Right forelimb (tissue), 1 donor: ENCODE data around the gene PDE4D.
"Not testable (repeated sequence)": the region's sequence is repeated elsewhere in the genome, so short reads cannot be mapped to it uniquely, and the experiment has no call there.

ENCODE experiments used
- DNase-seq: peaks from one replicate; pipeline ENCODE4 v3.0.0-alpha.2; 2018

The PDE4D gene

GRCh38 chr5:59575648-59576445 lies 317.7 kb downstream of the PDE4D start:
- DNase-seq: no peak

DNA sequence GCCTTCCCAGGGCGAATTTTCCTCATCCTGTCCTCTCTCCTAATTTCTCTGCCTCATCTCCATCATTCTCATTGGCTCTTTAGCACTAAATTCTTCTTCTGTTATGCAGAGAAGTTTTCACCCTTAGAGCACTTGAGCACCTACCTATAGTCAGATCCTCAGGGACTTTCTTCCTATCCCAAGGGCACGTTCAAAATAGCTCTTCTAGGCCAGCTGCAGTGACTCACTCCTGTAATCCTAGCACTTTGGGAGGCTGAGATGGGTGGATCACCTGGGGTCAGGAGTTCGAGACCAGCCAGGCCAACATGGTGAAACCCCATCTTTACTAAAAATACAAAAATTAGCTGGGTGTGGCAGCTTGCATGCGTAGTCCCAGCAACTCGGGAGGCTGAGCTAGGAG lies 320.0 kb downstream of the PDE4D start:
- not testable (repeated sequence) for DNase-seq

DNA sequence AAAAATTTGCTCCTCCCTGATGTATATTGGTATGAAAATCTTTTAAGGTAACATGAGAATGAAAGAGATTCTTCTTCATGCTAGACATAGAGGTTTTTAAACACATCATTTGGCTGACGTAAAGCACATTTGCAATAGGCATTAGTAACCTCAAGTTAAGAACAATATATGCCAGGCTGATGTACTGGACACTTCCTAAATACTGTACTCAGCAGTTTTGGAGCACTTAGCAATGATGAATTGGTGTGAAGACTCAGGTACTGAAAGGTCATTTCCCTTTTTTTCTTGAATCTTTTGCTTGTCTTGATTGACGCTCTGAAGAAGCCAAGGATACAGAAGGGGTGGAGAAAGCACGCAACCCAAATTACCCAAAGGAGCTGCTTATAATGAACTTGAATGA lies 322.5 kb downstream of the PDE4D start:
- no peak for DNase-seq

GRCh38 chr5:59569608-59570334 lies 323.8 kb downstream of the PDE4D start:
- DNase-seq: no peak

- DNase-seq: no peak
Measured at GRCh38 chr5:59569158-59569557, 324.4 kb downstream of the PDE4D start.

DNA sequence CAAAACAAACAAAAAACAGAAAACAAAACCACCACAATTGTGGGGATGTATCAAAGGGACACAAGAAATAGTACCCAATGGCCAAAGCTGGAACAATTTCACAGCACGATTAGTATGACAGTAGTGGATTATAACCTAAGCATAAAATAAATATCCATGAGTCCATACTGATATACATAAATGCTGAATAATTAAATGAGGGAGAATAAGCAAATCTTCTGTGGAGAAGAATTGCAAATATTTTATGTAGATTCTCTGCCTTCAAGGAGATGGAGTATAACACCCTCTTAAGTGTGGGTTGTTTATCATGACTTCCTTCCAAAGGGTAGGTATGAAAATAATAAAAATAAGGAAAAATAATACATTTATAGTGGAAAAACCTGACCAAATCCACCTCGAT lies 325.4 kb downstream of the PDE4D start:
- no peak for DNase-seq

DNA sequence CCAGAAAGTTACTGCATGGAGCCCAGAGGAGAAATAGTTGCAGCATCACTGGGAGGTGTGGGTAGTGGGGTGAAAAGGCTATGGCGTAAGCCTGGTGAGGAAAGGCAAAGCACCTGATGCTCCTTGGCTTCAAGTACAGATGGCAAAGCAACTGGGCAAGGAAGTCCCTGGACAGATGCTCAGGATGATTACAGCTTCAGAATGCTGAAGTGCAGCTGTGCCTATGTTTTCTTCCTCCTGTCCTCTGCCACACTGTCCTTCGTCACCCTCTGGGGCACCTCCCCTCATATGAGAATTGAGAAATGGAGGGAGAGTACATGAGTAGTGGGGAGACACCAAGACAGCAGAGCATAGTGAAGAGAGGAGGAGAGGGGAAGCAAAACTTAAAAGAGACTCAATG lies 328.0 kb downstream of the PDE4D start:
- no peak for DNase-seq

DNA sequence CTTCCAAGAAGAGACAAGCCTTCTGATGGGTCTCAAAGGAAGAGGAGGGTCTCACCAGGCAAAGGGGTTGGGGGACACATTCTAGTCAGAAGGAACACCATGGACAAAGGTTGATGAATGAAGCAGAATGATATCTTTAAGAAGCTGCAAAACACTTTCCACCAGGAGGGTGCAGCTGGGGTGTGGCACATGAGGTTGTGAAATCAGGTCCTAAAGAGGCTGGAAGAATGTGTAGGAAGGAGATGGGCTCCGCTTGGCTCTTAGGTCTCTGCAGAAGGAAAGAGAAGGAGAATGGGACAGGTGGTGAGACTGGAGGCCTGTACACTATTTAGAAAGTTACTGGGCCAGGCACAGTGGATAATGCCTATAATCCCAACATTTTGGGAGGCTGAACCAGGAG lies 328.6 kb downstream of the PDE4D start:
- no peak for DNase-seq

DNA sequence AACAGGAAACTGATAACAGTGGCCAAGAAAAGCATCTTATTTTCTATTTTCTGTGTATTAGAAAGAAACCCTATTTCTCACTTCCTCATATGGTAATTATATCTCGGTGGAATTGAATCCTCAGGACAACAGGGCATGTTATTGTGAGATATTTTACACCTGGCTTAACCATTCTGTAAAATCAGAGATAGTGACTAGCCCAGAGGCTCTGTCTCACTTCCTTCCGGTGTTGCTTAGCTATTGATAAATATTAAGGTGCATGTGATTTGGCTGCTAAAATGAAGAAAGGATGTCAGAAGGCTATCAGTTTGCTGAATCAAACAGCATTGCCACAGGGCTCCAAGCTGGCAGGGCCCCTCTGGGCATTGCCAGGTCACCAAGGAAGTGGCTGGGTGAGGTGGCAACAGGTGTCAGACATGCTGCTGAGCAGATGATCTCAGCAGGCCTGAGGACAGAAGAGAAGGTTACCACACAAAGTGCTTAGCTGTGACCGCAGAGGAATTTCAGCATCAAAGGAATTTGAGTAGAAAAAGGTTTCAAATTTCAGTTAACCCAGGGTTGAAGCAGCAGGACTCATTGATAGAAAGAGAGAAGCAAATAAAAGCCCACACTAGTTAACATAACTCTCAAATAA lies 330.7 kb downstream of the PDE4D start:
- DNase-seq: no peak

DNA sequence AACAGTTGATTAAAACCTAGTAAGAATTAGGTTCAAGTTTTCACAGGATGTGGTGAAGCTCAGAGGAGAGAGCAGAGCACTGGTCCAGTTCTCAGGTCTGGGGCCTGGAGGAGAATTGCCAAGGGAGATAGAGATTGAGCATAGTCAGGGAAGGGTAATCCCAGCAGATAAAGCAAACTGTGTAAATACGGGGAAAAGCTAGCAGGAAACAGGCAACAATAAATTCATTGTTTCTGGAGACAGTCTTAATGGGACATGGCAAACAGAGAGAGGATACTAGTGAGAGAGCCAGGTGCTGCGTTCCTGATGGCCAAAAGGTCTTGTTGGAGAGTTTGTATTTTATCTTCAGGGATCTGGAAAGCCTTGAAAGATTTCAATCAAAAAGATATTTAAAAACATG lies 333.0 kb downstream of the PDE4D start:
- no peak for DNase-seq

GRCh38 chr5:59559847-59560246 lies 333.7 kb downstream of the PDE4D start:
- no peak for DNase-seq

GRCh38 chr5:59559323-59559722 lies 334.2 kb downstream of the PDE4D start:
- no peak for DNase-seq

DNA sequence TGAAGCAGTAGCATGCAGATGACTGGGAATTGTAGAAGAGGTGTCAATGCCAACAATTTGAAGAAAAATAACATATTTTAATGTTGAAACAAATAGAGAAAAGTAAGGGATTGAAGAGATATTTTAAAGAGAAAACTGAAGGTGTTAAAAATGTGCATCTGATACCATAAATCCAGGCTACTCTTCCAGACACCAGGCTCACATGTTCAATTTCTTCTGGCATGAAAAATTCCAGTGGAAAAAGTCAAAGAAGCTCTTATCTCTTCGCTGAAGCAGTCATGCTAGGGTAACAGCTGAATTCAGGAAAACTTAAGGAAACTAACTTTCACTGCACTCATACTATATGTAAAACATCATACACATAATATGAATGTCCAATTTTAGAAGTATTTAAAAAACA lies 335.0 kb downstream of the PDE4D start:
- no peak for DNase-seq

GRCh38 chr5:59557572-59557971 lies 336.0 kb downstream of the PDE4D start:
- no peak for DNase-seq

DNA sequence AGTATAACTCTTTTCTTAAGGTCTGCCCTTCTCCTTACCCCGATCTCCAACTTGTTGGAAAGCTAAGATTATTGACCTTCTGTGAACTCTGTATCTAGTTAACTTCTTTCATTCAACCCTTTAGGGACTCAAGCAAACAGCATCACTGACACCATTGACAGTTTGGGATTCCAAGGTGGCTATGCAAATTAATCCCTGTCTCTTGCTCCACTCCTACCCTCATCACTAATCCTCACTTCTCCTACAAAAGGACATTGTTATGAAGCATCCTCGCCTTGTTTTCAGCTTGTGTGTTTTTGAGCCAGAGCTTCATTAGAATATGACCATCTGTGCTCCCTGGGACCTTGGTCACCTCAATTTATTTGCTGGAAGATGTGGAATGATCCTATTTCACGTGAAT lies 337.9 kb downstream of the PDE4D start:
- no peak for DNase-seq

- DNase-seq: no peak
Measured at GRCh38 chr5:59554501-59554900, 339.0 kb downstream of the PDE4D start.

DNA sequence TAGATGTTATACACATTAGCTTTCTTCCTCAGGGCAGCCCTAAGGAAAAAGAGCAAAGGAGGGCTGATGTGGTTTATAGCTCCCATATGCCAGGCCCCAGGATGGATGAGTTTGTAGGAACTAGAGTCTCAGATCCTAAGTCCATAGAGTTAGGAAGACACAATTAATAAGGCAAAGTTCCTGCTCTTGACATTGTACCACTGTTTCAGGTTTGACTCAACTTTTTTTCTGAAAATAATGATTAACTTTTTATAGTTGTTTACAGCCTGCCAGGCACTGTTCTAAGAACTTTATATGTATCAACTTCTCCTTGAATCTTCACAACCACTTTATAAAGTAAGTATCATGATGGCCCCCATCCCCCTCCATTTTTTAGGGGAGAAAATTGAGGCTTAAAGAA lies 339.5 kb downstream of the PDE4D start:
- no peak for DNase-seq

DNA sequence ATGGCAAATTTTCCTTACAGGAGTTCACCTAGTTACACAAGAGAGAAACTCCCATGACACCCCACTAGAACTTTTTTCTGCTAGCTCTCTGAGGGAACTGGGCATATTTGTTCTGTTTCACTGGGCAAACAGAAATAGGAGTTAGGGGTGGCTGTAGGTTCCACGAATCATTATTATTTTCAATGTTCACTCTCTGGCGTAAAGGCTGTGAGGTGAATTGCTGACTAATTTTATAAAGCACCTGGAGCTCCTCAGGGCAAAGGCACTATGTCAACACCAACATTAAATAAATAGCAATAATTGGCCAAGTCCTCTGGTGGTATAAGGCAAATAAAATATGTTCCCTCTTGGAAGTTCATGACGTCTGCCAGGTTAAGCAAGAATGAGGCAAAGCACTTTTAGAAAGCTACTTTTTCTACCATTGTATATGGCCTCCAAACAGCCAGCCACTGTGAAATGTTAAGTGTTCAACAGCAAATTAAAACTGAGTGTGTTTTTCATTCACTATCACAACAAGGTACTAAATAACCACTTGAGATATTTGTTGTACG lies 344.6 kb downstream of the PDE4D start:
- no peak for DNase-seq

DNA sequence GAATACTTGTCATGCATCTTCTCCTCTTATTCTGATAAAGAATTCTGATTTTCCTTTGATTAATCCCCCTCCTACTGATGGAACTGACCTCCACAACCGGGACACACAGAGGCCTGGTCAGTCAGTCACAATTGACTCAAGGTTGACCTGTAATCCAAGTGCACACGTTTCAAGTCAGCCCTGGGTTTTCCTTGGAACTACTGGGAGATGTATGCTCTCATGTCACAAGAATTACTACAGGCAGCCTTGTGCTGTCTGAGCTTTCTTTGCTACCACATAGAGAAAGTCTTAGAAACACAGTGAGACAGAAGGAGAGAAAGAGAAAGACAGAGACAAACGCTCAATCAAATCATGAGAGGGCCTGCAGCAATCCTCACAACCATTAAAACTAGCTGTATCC lies 345.8 kb downstream of the PDE4D start:
- DNase-seq: no peak

DNA sequence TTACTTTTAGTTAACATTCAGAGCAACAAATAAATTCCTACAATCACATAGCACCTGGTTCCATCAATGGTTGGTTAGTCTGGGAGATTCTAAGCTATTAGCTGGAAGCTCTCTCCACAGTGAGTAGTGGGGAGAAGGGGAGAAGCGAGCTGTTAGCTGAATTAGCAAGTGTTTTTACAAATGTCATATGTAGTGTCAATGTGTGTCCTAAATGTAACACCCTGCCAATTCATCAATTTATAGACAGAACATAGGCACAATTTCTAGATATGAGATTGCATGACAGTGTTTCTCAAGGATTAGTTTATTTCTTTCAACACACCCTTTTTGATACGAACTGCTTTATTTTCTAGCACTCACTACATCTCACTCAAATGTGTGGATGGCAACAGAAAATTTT lies 349.0 kb downstream of the PDE4D start:
- DNase-seq: no peak

DNA sequence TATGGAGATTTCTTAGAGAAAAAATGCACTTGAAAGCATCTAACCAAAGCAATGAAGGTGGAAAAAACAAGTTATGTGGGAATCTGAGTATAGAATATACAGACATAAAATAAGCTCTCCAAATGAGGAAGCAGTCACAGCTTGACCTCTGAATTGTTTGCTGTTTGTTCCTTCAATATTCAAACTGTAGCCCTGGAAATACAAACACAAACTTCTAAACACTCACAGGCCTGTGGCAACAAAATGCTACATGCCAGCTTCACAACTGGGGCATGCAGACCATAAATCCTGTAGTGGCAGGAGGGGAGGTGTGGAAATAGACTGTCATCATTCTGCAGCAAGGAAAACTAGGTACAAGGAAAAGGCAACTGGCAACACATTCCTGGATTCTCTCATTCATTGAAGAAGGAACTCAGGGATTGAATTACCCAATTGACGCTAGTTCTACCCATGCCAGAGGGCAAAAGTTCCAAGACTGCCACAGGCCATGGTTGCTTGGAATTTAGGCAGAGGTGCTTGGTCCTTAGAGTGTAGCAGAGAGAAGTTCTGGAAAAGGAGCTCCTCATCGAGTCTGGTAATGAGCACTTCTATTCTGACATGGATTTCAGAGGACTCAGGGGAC lies 349.6 kb downstream of the PDE4D start:
- DNase-seq: no peak

DNA sequence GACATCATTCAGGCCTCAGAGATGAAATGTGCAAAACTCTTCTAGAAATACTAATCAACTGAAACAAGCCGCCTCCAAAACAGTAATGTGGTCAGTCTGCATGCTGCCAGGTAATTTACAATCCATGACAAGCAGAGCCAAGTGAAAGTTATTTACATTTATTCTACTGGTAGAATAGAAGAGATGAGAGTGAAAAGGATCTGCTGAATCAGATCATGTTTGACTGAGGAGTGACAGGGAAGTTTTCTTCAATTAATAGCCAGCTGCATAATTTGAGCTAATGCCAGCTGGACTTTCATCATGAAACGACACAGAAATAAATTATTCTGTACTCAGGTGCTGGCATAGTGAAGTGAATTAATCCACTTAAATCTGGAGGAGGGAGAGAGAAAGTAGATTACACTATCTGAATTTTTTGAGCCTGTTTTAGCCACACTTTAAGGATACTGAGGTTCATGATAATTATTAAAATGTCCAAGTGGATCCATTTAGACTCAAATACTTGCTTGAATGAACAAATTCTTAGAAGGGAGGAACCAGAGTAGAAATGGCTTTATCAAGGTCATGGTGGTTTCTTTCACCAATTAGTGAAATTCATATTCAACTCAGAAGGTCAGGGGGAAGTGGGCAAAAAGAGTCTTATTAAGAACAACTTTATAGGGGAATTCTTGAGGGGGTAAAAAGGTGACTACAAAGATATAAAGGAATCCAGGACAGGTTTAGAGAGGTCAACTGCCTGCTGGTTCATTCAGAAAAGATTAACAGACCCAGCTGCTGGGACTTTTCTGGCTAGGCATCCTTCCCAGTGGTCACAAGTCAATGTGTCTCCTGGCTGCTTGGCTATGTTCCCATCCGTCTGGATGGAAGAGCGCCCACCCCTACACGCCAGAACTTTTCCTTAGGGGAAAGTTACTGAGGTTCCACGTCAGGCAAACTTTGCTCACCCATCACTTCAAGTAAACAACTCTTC lies 350.4 kb downstream of the PDE4D start:
- DNase-seq: peak; percentile 58
